ENCODE measurements around the gene TRIM33.
"Not testable (repeated sequence)": the region's sequence is repeated elsewhere in the genome, so short reads cannot be mapped to it uniquely, and the experiment has no call there.

DNA sequence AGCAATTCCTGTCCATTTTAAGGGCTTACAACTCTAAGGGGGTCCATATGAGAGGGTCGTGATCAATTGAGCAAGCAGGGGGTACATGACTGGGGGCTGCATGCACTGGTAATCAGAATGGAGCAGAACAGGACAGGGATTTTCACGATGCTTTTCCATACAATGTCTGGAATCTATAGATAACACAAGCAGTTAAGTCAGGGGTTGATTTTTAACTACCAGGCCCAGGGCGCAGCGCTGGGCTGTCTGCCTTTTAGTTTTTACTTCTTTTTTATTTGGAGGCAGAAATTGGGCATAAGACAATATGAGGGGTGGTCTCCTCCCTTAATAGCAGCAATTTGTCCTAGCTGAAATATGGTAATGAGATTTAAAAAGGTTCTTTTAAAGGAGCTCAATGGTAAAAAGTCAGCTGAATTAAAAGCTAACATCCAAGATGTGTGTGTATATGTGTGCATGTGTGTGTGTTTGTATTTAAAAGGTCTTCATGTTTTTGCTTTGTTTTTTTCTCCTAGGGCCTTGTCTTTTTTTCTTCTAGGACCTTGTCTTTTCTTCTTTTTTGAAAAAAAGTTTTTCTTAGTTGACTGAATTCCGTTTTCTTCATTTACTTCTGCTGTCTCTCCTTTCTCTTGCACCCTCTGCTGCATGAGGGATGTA is 141.6 kb downstream of the TRIM33 start:
- TF ChIP-seq, protein P1, sequence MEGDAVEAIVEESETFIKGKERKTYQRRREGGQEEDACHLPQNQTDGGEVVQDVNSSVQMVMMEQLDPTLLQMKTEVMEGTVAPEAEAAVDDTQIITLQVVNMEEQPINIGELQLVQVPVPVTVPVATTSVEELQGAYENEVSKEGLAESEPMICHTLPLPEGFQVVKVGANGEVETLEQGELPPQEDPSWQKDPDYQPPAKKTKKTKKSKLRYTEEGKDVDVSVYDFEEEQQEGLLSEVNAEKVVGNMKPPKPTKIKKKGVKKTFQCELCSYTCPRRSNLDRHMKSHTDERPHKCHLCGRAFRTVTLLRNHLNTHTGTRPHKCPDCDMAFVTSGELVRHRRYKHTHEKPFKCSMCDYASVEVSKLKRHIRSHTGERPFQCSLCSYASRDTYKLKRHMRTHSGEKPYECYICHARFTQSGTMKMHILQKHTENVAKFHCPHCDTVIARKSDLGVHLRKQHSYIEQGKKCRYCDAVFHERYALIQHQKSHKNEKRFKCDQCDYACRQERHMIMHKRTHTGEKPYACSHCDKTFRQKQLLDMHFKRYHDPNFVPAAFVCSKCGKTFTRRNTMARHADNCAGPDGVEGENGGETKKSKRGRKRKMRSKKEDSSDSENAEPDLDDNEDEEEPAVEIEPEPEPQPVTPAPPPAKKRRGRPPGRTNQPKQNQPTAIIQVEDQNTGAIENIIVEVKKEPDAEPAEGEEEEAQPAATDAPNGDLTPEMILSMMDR (IDR thresholded peaks at IDR 0.05; ENCODE audit: insufficient read depth, low read depth, low read length) = not testable (repeated sequence)
- not testable (repeated sequence) for TF ChIP-seq EZH2 (IDR thresholded peaks at IDR 0.05; ENCODE audit: insufficient read depth, low read length)
